ENCODE data around the gene B3GNT3. TPM values are rescaled to one million over a fixed set of nuclear protein-coding genes. Genes with fewer than 3 reads are reported as not detected.

Gene B3GNT3
- total and polyA plus RNA-seq, 2 of the 8 experiments (the other 6 are each of a cell fraction or from before 2014, with no cell fraction given), result 1.5 TPM

GRCh38 chr19:17837972-17838371 is 43.0 kb downstream of the B3GNT3 start:
- DNase-seq (ENCODE audit: low read depth in 1 of 2, low spot score in 2 of 2), result no peak
- Histone ChIP-seq H3K27me3 (replicated peaks in 1 of 4; ENCODE audit: control insufficient read depth in 3 of 4, extremely low read depth in 1 of 4, insufficient read depth in 3 of 4, low read length in 3 of 4) (peaks cover 0 to 9% (median 2%) of the 10 kb centered on the region in 4 experiments; a peak in 3 of 7 replicates), H3K4me2 (ENCODE audit: insufficient read depth in 1 of 2, low read depth in 2 of 2, low read length in 2 of 2) (no peak overlapping the region), H2BK12ac (ENCODE audit: low read depth, low read length) (no peak overlapping the region), H3K18ac (ENCODE audit: extremely low read depth, low read length) (no peak overlapping the region), H4K8ac (ENCODE audit: extremely low read depth, insufficient read depth, low read length) (no peak overlapping the region), H2BK120ac (replicated peaks; ENCODE audit: low read depth, low read length) (no peak overlapping the region), H3K79me1 (ENCODE audit: low read depth, low read length) (no peaks in the 10 kb centered on the region), H2BK5ac (ENCODE audit: low read depth, low read length) (no peak overlapping the region), H3K27ac (ENCODE audit: low read depth, low read length) (no peak overlapping the region), H3K23ac (ENCODE audit: insufficient read length) (no peak overlapping the region), H4K20me1 (replicated peaks in 1 of 2; ENCODE audit: control insufficient read depth in 1 of 2, insufficient read depth in 2 of 2, low read length in 2 of 2) (peaks cover 0 to 5% of the 10 kb centered on the region in 2 experiments), H3K4me3 (ENCODE audit: extremely low read depth in 1 of 4, insufficient read depth in 2 of 4, low read depth in 3 of 4, low read length in 4 of 4) (no peak overlapping the region), H3K4me1 (replicated peaks in 1 of 4; ENCODE audit: control insufficient read depth in 3 of 4, insufficient read depth in 4 of 4, low read length in 3 of 4) (peaks cover 0 to 15% (median 7%) of the 10 kb centered on the region in 4 experiments; a peak in 5 of 7 replicates), H3K79me2 (ENCODE audit: control insufficient read depth in 1 of 2, insufficient read depth in 2 of 2, low read length in 2 of 2) (no peaks in the 10 kb centered on the region), H3K56ac (replicated peaks; ENCODE audit: insufficient read length, low read depth, low read length) (no peak overlapping the region), H3K9me3 (ENCODE audit: insufficient read depth in 2 of 2, low read depth in 1 of 2, low read length in 1 of 2) (no peaks in the 10 kb centered on the region), H2AFZ (ENCODE audit: low read length) (no peak overlapping the region), H4K91ac (replicated peaks; ENCODE audit: insufficient read length, low read length) (no peak overlapping the region), H3K36me3 (ENCODE audit: control insufficient read depth in 2 of 4, insufficient read depth in 4 of 4, low read length in 3 of 4) (no peaks in the 10 kb centered on the region), H2BK15ac (ENCODE audit: low read length) (no peak overlapping the region), H3K9ac (replicated peaks in 1 of 4; ENCODE audit: extremely low read depth in 1 of 4, low read depth in 3 of 4, low read length in 3 of 4) (no peak overlapping the region), H3K4ac (replicated peaks; ENCODE audit: insufficient read length, low read depth, low read length) (no peak overlapping the region), H4K5ac (ENCODE audit: insufficient read length, low read depth, low read length) (no peak overlapping the region), H3K14ac (ENCODE audit: insufficient read length) (no peak overlapping the region), H2AK5ac (ENCODE audit: low read depth, low read length) (no peak overlapping the region), H2BK20ac (ENCODE audit: low read length) (no peak overlapping the region), H3K23me2 (ENCODE audit: low read depth, low read length) (peaks cover 12% of the 10 kb centered on the region)
- FAIRE-seq, result no peak
- POLR2A ChIA-PET (ENCODE audit: partially characterized antibody), result interaction anchor here (12.5 kb wide), 1 partner anchor 25 kb away, joined by 133 read pairs; the partner anchor contains the start of gene RPL18A
- WGBS, 2 experiments (ENCODE audit: extremely low coverage in 1 of 2, insufficient coverage in 1 of 2, insufficient read length in 1 of 2, insufficient replicate concordance in 2 of 2, low coverage in 1 of 2, low lambda C conversion rate in 2 of 2, missing lambda C conversion rate in 1 of 2), result 83% methylated on average over 7 of the region's 7 CpGs; no CpG with 5 or more reads in 1 of the 2 experiments
- TF ChIP-seq SP4 (IDR thresholded peaks at IDR 0.05; ENCODE audit: low read length) (no peak), CHD1 (IDR thresholded peaks at IDR 0.05; ENCODE audit: low read depth, low read length) (no peak), TCF12 (IDR thresholded peaks at IDR 0.05; ENCODE audit: low read depth, low read length) (no peak), CTBP2 (IDR thresholded peaks at IDR 0.05; ENCODE audit: borderline replicate concordance, insufficient read depth, insufficient read length, low read length) (no peak), SUZ12 (IDR thresholded peaks at IDR 0.05; ENCODE audit: low read length) (no peak), CBX8 (IDR thresholded peaks at IDR 0.05; ENCODE audit: borderline replicate concordance, low read depth, low read length) (no peak), RXRA (IDR thresholded peaks at IDR 0.05; ENCODE audit: insufficient read depth, low read depth, low read length) (no peak)
- CTCF ChIA-PET (ENCODE audit: partially characterized antibody), result interaction anchor here (1.2 to 2.0 kb wide), 2 partner anchors 16 to 342 kb away, joined by 4 to 7 read pairs; no protein-coding TSS in a partner anchor
